HepG2 (cell line): Measurements from ENCODE around the gene TXNRD3. TPM values are rescaled to one million over a fixed set of nuclear protein-coding genes. Genes with fewer than 3 reads are reported as not detected.

Experiments
- BATF2 ChIP-seq: sonication (generic); formaldehyde crosslinking; IDR thresholded peaks from 2 replicates; pipeline ENCODE4 v1.8.0; 2022; ENCODE audit warnings: mild to moderate bottlenecking, missing genetic modification reagents, moderate library complexity
- DNMT3B ChIP-seq: conservative IDR thresholded peaks from 2 replicates; pipeline ENCODE4 v1.6.1; 2016; ENCODE audit warnings: missing biosample characterization, control low read depth
- IKZF4 ChIP-seq: sonication (generic); formaldehyde crosslinking; IDR thresholded peaks from 2 replicates; pipeline ENCODE4 v1.5.1; 2020; ENCODE audit warnings: borderline replicate concordance, mild to moderate bottlenecking, low read depth, missing genetic modification reagents; ENCODE audit errors: not compliant biosample characterization
- NFAT5 ChIP-seq: sonication (generic); formaldehyde crosslinking; IDR thresholded peaks from 2 replicates; pipeline ENCODE4 v1.4.0; 2020; ENCODE audit warnings: missing genetic modification reagents
- POLR2G ChIP-seq: fragments of 200-400 bp; formaldehyde crosslinking; IDR thresholded peaks from 2 replicates; pipeline ENCODE4 v1.6.1; 2018; ENCODE audit warnings: mild to moderate bottlenecking, low read depth, low read length, moderate library complexity
- SMC3 ChIP-seq: IDR thresholded peaks from 2 replicates; pipeline ENCODE4 v1.6.1; 2011; ENCODE audit warnings: low read length, improper control_type of control experiment
- SRY ChIP-seq: sonication (generic); formaldehyde crosslinking; IDR thresholded peaks from 2 replicates; pipeline ENCODE4 v1.8.0; 2022; ENCODE audit warnings: mild to moderate bottlenecking, missing genetic modification reagents
- STAT5B ChIP-seq: sonication (generic); formaldehyde crosslinking; IDR thresholded peaks from 2 replicates; pipeline ENCODE4 v1.4.0; 2020; ENCODE audit warnings: missing genetic modification reagents
- TAF1 ChIP-seq: sonication (generic); formaldehyde crosslinking; IDR thresholded peaks from 2 replicates; pipeline ENCODE4 v1.4.0; 2020; ENCODE audit warnings: missing genetic modification reagents
- TCF7 ChIP-seq: sonication (generic); IDR thresholded peaks from 2 replicates; pipeline ENCODE4 v1.6.1; 2016; ENCODE audit warnings: antibody characterized with exemption, low read depth
- TP53 ChIP-seq: sonication (generic); formaldehyde crosslinking; conservative IDR thresholded peaks from 2 replicates; pipeline ENCODE4 v1.4.0; 2020; ENCODE audit warnings: missing genetic modification reagents
- ZFP36 ChIP-seq: fragments of 150-350 bp; IDR thresholded peaks from 2 replicates; pipeline ENCODE4 v1.6.1; 2018; ENCODE audit warnings: borderline replicate concordance, low read length, low read depth; ENCODE audit not compliant: partially characterized antibody
- ZKSCAN1 ChIP-seq: fragments of 150-350 bp; IDR thresholded peaks from 2 replicates; pipeline ENCODE4 v1.6.1; 2014; ENCODE audit warnings: low read length
- ZNF138 ChIP-seq: sonication (generic); formaldehyde crosslinking; IDR thresholded peaks from 2 replicates; pipeline ENCODE4 v1.5.0; 2020; ENCODE audit warnings: mild to moderate bottlenecking, low read depth, missing genetic modification reagents
- ZNF567 ChIP-seq: sonication (generic); formaldehyde crosslinking; IDR thresholded peaks from 2 replicates; pipeline ENCODE4 v1.8.1; 2023; ENCODE audit warnings: mild to moderate bottlenecking, missing genetic modification reagents, borderline replicate concordance
- ZNF574 ChIP-seq: sonication (generic); formaldehyde crosslinking; IDR thresholded peaks from 2 replicates; pipeline ENCODE4 v1.4.0; 2020; ENCODE audit warnings: missing genetic modification reagents
- ZNF614 ChIP-seq: IDR thresholded peaks from 2 replicates; pipeline ENCODE4 v1.6.1; 2018; ENCODE audit warnings: missing biosample characterization, missing genetic modification reagents, inconsistent platforms, borderline replicate concordance
- ZNF674 ChIP-seq: sonication (generic); formaldehyde crosslinking; IDR thresholded peaks from 2 replicates; pipeline ENCODE4 v1.5.0; 2020; ENCODE audit warnings: low read depth, mild to moderate bottlenecking, missing genetic modification reagents
- ZNF776 ChIP-seq: sonication (generic); formaldehyde crosslinking; IDR thresholded peaks from 2 replicates; pipeline ENCODE4 v1.4.0; 2020; ENCODE audit warnings: mild to moderate bottlenecking, missing genetic modification reagents
- ZNF790 ChIP-seq: sonication (generic); formaldehyde crosslinking; IDR thresholded peaks from 2 replicates; pipeline ENCODE4 v1.8.0; 2022; ENCODE audit warnings: missing genetic modification reagents, mild to moderate bottlenecking, borderline replicate concordance
- ZNF839 ChIP-seq: sonication (generic); formaldehyde crosslinking; IDR thresholded peaks from 2 replicates; pipeline ENCODE4 v1.4.0; 2020; ENCODE audit warnings: missing genetic modification reagents, mild to moderate bottlenecking, borderline replicate concordance
- ZSCAN31 ChIP-seq: sonication (generic); formaldehyde crosslinking; IDR thresholded peaks from 2 replicates; pipeline ENCODE4 v1.5.0; 2020; ENCODE audit warnings: low read depth, mild to moderate bottlenecking, missing genetic modification reagents
- polyA plus RNA-seq, 8 experiments: library from polyadenylated mRNA; depleted of rRNA in 3 of 8; stranded (reverse) in 7 of 8; unstranded in 1 of 8; fragments of >200 nt; fragmentation: Illumina TruSeq in 4 of 8; extraction: Trizol in 4 of 8; gene quantifications; 2 replicates each; pipeline versions ENCODE4 v1.2.1 to v1.2.3, GENCODE V29; 2011 to 2016; ENCODE audit warnings: low read depth in 4 of 8, missing spikeins in 1 of 8, mixed read lengths in 1 of 8; ENCODE audit not compliant: insufficient read depth in 1 of 8
- total RNA-seq, 5 experiments: library from RNA; depleted of rRNA; stranded (reverse); fragments of >200 nt; fragmentation: Illumina TruSeq; extraction: Trizol; gene quantifications; 2 replicates each; pipeline ENCODE4 v1.2.3, GENCODE V29; 2016; ENCODE audit warnings: low read depth in 1 of 5

TXNRD3 gene
- total and polyA plus RNA-seq, 2 of the 13 experiments (the other 11 are each of a cell fraction or from before 2014, with no cell fraction given) = 4.8 to 20.7 TPM

GRCh38 chr3:126654571-126655383 lies at the start of gene TXNRD3 (continued):
- TF ChIP-seq DNMT3B = no peak
- TF ChIP-seq SRY (CRISPR knock-in tag) = peak; percentile 67; the same call in 1 of the 2 replicates
- TF ChIP-seq ZFP36 = no peak
- peak; percentile 88 for TF ChIP-seq NFAT5 (CRISPR knock-in tag)
- no peak for TF ChIP-seq TCF7
- 0 out of 2 replicates have a peak, but pooled peaks have one; percentile 39 for TF ChIP-seq ZNF674 (CRISPR knock-in tag)
- peak; percentile 68 for TF ChIP-seq TAF1
- TF ChIP-seq ZNF614 = no peak
- TF ChIP-seq POLR2G = peak; percentile 84
- TF ChIP-seq ZNF790 (CRISPR knock-in tag) = no peak
- TF ChIP-seq ZNF776 = peak; percentile 48; the same call in 1 of the 2 replicates
- 0 out of 2 replicates have a peak, but pooled peaks have one; percentile 49 for TF ChIP-seq ZNF138
- no peak for TF ChIP-seq ZNF574 (CRISPR knock-in tag)
- no peak for TF ChIP-seq ZNF839 (CRISPR knock-in tag)
- TF ChIP-seq IKZF4 (CRISPR knock-in tag) = peak; percentile 83
- peak; percentile 48; the same call in 1 of the 2 replicates for TF ChIP-seq ZSCAN31 (CRISPR knock-in tag)
- 0 out of 2 replicates have a peak, but pooled peaks have one; percentile 72 for TF ChIP-seq ZNF567
- TF ChIP-seq TP53 (CRISPR knock-in tag) = no peak
- no peak for TF ChIP-seq SMC3
- no peak for TF ChIP-seq STAT5B
- TF ChIP-seq ZKSCAN1 = no peak
- TF ChIP-seq BATF2 (CRISPR knock-in tag) = no peak
